NCI-H526 (cell line): ENCODE data around the gene PHPT1.
"Not testable (repeated sequence)": the region's sequence is repeated elsewhere in the genome, so short reads cannot be mapped to it uniquely, and the experiment has no call there.

Source experiments
- DNase-seq, 2 experiments: peaks; one replicate each; lab custom pipeline; 2025; lab: John Stamatoyannopoulos, UW

The PHPT1 gene

DNA sequence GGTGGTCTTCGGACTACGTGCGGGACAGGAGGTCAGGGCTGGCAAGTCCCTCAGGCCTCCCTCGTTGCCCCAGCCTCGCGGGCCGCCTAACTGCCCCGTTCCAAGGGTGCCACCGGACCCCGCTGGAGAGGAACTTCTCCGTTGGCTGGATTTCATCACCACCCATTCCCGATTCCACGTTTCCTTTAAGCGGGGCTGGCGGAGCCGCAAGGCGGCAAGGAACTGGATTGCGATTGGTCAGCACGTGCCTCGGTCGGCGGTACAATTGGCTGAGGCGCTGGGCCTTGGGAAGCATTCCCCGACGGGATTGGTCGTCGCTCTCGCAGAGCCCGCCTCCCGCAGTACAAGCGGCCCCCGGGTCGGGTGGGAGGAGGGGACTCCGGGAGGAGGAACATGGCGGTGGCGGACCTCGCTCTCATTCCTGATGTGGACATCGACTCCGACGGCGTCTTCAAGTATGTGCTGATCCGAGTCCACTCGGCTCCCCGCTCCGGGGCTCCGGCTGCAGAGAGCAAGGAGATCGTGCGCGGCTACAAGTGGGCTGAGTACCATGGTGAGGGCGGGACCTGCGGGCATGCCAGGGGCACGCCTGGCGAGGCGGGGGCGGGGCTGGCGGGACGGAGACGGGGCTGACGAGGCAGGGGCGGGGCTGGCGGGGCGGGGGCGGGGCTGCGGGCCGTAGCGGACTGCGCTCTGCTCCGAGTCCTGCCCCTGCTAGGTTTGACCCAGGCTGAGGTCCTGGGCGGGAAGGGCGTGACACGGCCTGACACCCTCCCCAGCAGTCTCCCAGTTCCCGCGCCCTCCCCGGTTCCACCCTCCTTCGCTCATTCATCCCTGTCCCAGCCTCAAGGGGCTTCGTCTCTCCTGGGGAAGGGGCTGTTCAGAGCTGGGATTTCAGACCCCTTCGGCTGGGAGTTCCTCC is at the start of gene PHPT1:
Gene PHPT1, plus strand, starts transcription at position 372 of the 922 bp plus-strand sequence. Its CDS starts 22 bp downstream, at position 394.
- peak; percentile 91 to 97 for DNase-seq

DNA sequence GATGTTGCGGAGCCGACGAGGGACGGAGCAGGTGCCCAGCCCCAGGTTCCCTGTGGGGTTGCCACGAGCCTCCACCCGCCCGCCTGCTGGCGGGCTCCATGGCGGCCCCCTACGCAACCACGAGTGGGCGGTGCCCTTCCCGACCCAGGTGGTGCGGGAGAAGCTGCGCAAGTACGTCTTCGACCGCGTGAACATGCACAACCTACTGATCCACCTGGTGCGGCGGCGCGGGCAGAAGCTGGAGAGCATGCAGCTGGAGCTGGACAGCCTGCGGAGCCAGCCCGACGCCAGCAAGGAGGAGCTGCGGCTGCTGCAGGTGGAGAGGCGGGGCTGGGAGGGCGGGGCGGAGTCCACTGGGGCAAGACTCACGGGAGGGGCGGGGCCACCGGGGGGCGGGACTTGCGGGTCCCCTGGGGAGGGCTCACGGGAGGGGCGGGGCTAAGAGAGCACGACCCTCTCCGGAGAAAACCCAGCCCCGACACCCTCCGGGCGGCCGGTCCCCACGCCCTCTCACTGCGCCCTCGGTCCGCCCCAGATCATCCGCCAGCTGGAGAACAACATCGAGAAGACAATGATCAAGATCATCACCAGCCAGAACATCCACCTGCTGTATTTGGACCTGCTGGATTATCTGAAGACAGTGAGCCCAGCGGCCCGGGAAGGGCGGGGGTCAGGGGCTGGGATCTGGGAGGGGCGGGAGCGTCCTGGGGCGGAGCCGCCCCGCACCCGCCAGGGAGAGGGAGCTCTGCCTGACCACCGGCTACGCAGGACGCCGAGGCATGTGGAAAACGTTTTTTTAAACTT is 49.2 kb upstream of the PHPT1 start:
- DNase-seq = peak; percentile 75 to 92

DNA sequence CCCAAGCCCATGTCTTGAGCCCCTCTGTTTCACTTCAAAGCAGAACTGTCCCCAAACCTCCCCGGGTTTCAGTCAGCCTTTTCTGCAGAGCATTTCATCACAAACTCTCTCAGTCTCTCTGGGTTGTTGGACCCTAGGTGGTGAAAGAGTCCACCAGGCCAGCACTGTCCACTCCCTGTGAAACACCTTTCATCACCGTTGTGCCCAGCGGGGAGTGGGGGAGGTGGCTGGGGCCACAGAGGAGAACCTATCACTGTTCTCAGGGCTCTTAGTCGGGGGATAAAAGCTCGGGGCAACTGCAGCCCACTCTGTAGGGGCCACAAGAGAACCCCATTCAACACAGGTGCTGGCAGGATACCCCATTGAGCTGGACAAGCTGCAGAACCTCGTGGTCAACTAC is 46.9 kb upstream of the PHPT1 start:
- DNase-seq = no peak

DNA sequence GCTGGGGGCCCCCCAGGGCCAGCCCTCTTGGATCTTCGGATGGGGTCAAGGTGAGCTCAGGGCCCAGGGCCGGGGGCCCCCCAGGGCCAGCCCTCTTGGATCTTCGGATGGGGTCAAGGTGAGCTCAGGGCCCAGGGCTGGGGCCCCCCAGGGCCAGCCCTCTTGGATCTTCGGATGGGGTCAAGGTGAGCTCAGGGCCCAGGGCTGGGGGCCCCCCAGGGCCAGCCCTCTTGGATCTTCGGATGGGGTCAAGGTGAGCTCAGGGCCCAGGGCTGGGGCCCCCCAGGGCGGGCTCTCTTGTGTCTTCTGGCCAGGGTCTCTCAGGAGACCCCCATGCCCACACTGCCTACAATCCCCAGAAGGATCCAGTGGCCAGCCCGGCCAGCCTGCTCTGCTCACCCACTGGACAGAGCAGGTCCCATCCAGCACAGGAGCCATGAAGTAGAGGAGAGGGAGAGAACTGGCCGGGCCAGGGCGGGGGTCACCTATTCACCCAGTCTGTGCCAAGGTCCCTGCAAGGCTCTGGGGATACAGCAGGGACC is 46.1 kb upstream of the PHPT1 start:
- DNase-seq = not testable (repeated sequence)

DNA sequence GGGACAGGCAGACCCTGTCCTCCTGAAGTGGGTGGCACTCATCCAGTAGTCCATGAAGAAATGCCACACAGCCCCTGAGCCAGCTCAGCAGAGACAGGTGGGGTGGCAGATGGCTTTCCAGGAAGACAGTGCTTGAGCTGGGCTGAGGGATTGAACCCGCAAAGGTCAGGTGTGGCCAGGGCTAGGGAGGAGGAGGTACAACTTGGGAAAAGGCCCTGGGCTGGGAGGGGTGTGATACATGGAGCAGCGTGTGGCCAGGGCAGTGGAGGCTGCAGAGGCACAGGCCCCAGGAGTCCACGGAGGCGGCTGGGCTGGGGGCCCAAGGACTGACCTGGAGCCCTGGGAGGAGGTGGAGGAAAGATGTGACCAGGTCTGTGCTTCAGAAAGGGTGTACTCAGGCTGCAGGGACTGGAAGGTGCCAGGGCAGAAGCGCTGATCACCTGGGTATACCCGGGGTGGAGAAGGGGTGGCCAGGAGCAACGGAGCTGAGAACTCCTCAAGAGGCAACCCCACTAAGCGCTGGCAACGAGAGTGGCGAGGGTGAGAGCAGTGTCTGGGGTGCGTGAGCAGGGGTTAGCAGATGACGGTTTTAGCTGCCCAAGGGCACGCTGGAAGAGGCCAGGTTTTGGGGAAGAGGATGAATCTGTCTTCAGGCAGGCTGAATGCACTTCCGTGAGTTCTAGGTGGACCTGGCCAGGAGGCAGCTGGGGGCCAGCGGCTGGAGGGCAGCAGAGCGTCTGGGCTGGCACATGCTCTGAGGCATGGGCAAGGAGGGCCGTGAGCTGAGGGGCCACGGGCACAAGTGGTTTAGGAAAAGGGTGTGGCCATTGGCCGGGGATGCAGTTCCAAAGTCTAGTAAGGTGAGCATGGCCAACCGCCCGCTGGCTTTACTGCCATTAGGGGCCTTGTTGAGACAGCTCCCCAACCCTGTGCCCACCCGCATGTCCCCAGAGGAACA is 45.4 kb upstream of the PHPT1 start:
- DNase-seq = no peak

DNA sequence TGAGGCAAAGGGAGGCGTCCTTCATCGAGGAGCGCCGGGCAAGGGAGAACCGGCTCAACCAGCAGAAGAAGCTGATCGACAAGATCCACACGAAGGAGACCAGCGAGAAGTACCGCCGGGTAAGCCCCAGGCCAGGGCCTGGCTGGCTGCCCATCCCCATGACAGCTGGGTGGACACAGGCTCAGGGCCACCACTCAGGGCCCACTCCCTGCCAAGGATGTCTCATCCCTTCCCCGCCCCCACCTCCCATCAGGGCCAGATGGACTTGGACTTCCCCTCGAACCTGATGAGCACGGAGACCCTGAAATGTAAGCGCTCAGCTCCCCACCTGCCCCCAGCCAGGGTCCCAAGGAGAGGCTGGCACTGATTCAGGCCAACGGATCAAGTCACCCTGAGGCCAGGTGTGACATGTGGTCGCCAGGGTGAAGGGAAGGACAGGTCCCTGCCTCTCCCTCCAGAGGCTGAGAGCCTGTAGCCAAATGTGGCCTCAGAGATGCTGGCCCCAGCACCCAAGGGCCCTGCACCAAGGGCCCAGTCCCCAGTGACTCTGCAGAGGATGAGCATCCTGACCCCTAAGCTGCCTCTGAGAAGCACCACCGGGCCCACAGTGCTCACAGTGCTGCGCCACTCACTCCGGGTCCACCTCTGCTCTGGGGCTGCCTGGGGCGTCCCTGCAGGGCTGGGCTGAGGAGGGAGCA is 44.6 kb upstream of the PHPT1 start:
- no peak for DNase-seq

DNA sequence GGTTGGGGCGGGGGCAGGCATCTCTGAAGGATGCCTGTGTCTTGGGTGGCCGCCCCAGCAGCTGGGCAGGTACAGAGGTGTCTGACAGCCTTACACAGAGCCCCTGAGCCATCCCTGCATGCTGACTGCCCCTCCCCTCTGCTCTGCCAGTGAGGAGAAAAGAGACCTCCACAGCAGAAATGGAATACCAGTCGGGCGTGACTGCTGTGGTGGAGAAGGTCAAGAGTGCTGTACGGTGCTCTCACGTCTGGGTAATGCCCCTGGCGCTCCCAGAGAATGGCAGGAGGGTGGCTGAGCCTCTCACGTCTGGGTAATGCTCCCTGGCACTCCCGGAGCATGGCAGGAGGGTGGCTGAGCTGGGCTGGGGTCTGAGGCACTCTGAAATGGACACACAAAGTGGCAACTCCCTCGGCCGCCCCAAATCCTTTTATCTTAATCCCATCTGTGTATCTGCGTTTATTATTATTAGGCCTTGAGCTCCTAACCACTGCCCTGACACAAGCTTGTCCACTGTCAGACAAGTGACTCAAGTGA is 43.9 kb upstream of the PHPT1 start:
- no peak for DNase-seq

DNA sequence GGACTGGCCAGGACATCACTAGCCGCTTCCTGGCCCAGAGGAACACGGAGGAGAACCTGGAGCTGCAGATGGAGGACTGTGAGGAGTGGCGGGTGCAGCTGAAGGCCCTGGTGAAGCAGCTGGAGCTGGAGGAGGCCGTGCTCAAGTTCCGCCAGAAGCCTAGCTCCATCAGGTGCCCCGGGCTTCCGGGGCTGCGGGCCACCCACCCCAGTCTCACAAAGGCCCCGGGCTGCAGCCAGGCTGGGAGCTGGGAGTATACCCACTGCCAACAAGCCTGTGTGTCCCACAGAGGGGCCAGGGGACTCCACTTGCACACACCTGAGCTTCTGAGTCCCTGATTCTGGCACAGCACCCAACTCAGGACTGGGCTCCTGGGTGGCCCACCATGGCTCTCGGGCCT is 43.1 kb upstream of the PHPT1 start:
- DNase-seq = no peak

DNA sequence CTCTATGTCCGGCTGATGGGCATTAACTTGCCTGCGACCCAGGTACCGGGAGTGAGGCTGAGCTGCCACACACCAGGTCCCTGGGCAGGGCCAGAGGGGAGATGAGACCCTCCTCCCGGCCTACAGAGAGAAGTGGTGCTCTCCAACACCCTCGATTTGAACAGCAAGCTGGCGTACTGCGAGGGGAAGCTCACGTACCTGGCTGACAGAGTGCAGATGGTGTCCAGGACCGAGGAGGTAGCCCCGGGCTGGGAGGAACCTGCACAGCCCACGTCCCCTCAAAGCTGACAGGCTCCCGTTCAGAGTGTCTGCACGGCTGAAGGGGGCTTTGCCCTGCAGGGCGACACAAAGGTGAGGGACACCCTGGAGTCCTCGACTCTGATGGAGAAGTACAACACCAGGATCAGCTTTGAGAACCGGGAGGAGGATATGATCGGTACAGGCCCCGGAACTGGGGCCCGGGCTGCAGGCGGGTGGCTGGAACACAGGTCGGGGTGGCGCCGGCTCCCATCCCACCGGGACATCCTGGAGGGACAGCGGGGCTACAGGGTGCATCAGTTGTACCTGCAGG is 42.5 kb upstream of the PHPT1 start:
- DNase-seq = no peak

DNA sequence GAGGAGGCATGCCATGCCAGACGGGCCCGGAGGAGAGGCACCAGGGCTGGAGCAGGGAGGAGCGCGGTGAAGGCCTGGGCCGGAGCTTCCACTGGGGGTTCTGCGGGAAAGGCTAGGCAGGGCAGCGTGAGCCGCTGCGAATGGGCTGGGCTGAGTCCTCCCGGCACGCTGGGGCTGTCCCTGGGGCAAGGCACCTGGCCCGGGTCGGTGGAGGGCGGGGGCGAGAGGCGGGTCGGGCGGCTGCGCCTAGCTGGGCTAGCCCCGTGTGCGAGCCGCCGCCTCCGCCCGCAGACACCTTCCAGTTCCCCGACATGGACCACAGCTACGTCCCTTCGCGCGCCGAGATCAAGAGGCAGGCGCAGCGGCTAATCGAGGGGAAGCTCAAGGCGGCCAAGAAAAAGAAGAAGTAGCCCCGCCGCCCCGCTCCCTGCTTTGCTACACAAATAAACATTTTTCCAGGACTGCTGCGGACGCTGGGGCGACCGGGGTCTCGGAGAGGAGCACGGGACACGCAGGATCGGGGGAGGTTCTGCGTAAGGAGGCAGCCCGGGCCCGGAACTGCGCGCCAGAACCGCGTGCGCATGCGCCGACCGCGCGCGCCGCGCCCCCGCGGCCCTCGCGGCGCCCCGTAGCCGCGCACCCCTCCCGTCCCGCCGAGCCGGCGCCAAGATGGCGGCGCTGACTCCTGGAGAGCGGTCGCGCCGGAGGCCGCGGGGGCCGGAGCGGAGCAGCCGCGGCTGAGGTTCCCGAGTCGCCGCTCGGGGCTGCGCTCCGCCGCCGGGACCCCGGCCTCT is 41.7 kb upstream of the PHPT1 start, which contains the start of gene RABL6:
Gene RABL6, plus strand, starts transcription at position 668 of the 794 bp plus-strand sequence. CDS start 249 bp downstream, outside the sequence.
- DNase-seq = peak; percentile 28 to 75

DNA sequence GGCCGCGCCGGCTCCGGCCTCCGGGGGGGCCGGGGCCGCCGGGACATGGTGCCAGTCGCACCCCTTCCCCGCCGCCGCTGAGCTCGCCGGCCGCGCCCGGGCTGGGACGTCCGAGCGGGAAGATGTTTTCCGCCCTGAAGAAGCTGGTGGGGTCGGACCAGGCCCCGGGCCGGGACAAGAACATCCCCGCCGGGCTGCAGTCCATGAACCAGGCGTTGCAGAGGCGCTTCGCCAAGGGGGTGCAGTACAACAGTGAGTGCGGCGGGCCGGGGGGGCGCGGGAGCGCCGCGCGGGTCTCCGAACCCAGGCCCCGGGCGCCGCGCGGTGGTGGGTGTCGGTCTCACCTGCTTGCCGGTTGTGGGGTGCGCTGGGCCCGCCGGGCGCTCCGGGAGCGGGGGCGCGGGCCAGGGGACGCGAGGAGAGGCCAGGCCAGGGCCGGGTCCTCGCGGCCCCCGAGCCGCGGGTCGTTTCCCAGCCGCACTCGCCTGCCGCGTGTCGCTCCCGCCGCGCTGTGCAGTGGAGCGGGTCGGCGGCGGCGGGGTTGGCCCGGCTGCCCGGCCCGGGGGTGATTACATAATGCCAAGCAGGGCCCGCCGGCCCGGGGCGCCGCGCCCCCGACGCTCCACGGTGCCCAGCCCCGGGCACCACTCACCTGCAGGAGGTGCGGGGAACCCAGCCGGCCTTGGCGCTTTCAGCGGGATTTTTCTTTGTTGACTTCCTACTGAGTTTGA is 41.0 kb upstream of the PHPT1 start:
- peak in 1 of 2 experiments; percentile 49 for DNase-seq

DNA sequence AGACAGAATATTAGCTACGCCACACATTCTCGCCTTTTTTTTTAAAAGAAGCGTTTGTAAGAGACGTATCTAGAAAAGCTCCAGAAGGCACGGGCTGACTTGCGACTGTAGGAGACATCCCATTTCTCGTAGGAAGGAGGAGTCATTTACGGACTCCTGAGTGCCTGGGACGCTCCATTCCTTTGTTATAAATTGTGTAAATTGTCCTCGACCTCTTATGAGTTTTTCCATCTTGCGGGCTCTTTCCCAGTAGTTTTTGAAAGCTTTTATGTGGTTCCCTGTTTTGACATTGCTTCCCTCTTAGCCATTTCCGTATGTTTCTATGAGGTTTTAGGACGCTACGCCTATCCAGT is 40.4 kb upstream of the PHPT1 start:
- peak in 1 of 2 experiments; percentile 44 for DNase-seq

DNA sequence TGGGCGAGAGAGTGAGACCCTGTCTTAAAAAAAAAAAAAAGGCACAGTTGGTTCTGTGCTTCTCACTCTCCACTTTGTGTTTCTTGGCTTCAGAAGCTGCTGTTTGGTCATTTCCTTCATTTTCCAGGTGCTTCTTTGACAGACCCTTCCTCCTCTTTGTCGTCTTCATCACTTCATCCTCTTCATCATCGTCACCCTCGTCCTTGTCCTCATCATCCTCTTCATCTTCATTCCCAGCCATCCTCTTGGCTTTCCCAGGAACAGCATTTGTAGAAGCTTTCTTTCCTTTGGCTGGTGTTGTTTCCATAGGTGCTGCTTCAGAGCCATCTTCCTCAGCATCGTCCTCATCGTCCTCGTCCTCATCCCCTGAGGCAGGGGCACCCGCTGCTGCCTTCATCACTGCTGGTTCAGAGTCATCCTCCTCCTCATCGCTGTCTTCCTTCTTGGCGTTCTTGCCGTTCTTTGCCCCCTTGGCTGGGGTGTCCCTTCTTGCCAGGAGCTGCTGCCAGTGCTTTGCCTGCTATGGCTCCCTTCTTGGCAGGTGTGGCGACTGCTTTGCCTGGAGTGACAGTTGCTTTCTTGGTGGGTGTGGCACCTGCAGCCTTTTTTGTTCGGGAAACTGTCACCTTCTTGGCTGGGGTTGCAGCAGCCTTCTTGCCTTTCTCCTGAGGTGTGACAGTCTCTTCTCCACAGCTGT is 34.3 kb upstream of the PHPT1 start:
- no peak for DNase-seq

DNA sequence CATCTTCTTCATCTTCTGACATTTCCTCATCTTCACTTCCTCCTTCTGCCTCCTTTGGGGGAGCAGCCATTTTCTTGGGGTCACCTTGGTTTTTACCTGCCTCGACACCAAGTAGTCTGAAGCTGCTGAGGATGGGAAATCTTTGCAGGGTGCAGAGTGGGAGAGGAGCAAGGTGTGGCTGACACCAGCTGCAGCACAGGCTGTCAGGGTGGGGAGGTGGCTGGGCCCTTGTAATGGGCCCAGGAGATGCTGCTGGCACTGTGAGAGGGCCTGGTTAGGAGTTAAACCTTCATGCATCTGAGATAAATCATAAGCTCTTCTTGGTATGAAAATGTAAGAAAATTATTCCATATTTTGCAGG is 33.8 kb upstream of the PHPT1 start:
- no peak for DNase-seq

DNA sequence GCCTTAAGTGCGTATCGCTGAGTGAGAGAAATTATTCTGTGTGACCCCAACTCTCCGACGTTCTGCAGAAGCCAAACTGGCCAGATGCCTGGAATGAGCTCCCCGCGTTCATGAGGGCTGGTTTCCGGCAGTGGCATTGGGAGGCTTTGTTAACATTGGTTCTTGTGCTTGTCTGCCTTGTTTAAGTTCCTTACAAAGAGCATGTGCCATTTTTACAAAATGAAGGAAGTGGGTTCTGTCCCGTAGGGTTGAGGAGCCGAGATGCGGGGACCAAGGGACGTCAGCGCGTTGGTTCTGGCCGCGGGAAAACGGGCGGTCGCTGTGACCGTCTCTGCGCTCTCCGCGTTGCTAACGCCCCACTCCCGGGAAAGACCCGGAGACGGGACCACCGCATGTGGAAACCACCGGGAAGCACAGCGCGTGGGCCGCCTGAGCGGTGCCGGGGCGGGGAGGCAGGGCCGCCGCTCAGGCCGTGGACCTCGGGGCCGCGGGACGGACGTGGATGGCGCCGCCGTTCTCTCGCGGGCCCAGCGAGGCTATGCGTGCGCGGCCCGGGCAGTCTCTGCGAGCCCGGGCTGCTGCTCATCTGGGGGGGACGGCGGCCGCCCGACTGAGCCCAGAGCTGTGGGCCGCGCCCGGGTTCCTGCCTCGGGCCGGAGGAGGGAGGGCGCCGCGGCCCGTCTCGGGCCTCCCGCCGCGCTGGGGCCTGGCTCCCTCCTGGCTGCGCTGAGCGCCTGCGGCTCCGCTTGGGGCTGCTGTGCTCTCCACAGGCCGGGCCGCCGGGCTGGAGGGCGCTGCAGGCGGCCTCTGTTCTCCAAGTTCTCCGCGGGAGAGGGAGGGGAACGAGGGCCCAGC is 28.0 kb upstream of the PHPT1 start:
- DNase-seq = no peak

DNA sequence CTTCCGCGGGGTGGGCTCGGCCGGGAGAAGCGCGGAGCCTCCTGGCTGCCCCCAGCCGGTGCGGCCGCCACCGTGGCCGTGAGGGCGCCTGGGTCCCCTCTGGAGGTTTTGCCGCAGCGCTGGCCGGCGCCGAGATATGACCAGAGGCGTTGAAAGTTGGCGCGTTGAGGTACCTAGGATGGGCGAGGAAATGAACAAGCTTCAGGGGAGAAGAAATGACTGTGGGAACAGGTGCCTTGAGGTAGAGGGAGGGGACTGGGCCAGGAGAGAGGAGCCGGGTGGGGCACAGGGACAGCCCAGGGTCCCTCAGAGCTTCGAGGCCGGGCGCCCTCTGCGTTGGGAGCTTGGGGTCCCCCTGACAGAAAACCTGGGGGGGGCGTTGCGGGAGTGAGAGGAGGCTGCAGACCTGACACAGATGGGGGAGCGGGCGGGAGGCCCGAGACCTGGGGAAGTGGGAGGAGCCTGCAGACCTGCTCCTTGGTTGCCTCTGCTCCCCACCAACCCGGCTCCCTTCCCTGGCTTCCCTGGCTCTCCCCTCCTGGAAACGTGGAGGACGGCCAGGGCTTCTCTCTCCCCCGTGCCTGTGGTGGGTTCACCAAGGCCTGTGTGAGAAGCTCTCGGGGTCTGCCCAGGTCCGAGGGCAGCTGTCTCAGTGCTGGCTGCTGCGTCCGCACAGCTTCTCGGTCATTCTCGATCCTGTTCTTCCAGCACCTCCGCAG is 27.2 kb upstream of the PHPT1 start:
- DNase-seq = no peak
